Mesendoderm (in vitro differentiated cells): Measurements from ENCODE around the gene KIFC1.

Experiments
- DNase-seq: peaks from one replicate; pipeline ENCODE4 v3.0.0; 2013
- H2AK5ac ChIP-seq: 2 replicates; pipeline ENCODE4 v1.6.1; 2013; ENCODE audit warnings: low read length, inconsistent platforms
- H2BK120ac ChIP-seq: 2 replicates; pipeline ENCODE4 v1.6.1; 2013; ENCODE audit warnings: low read depth, mild to moderate bottlenecking, low read length, moderate library complexity, mixed read lengths
- H2BK15ac ChIP-seq: replicated peaks from 2 replicates; pipeline ENCODE4 v1.6.1; 2013; ENCODE audit warnings: low read depth, mild to moderate bottlenecking, moderate library complexity
- H2BK5ac ChIP-seq: 2 replicates; pipeline ENCODE4 v1.6.1; 2013; ENCODE audit warnings: low read length, inconsistent platforms
- H3K18ac ChIP-seq: 2 replicates; pipeline ENCODE4 v1.6.1; 2013; ENCODE audit warnings: mild to moderate bottlenecking, low read length, mixed read lengths
- H3K23ac ChIP-seq: one replicate; pipeline ENCODE4 v1.6.1; 2013; ENCODE audit warnings: low read length
- H3K27ac ChIP-seq: 2 replicates; pipeline ENCODE4 v1.5.1; 2013; ENCODE audit warnings: low read depth, mild to moderate bottlenecking, inconsistent platforms, low read length, moderate library complexity
- H3K27me3 ChIP-seq: 2 replicates; pipeline ENCODE4 v1.6.1; 2013; ENCODE audit warnings: low read length, control low read depth, mild to moderate bottlenecking, inconsistent platforms; ENCODE audit not compliant: insufficient read depth, poor library complexity
- H3K36me3 ChIP-seq: 2 replicates; pipeline ENCODE4 v1.6.1; 2013; ENCODE audit warnings: low read length, inconsistent platforms; ENCODE audit not compliant: control insufficient read depth, insufficient read depth
- H3K4ac ChIP-seq: one replicate; pipeline ENCODE4 v1.6.1; 2013; ENCODE audit warnings: low read depth, mild to moderate bottlenecking, low read length, moderate library complexity
- H3K4me1 ChIP-seq: 2 replicates; pipeline ENCODE4 v1.6.1; 2013; ENCODE audit warnings: low read depth, low read length, inconsistent platforms; ENCODE audit not compliant: control insufficient read depth
- H3K4me2 ChIP-seq: 2 replicates; pipeline ENCODE4 v1.6.1; 2013; ENCODE audit warnings: low read length
- H3K4me3 ChIP-seq: 2 replicates; pipeline ENCODE4 v1.5.1; 2013; ENCODE audit warnings: mild to moderate bottlenecking, low read length
- H3K56ac ChIP-seq: one replicate; pipeline ENCODE4 v1.6.1; 2013; ENCODE audit warnings: low read length
- H3K79me1 ChIP-seq: 2 replicates; pipeline ENCODE4 v1.6.1; 2013; ENCODE audit warnings: low read length, inconsistent platforms
- H3K79me2 ChIP-seq: 2 replicates; pipeline ENCODE4 v1.6.1; 2013; ENCODE audit warnings: mild to moderate bottlenecking, low read length; ENCODE audit not compliant: control insufficient read depth, insufficient read depth
- H3K9ac ChIP-seq: 2 replicates; pipeline ENCODE4 v1.6.1; 2013; ENCODE audit warnings: low read length, inconsistent platforms
- H4K5ac ChIP-seq: one replicate; pipeline ENCODE4 v1.6.1; 2013; ENCODE audit warnings: low read length
- H4K8ac ChIP-seq: one replicate; pipeline ENCODE4 v1.6.1; 2013; ENCODE audit warnings: low read depth, mild to moderate bottlenecking, control low read depth, low read length, moderate library complexity
- WGBS: extraction: QIAGEN DNeasy Blood & Tissue Kit; methylation state at CpG from one replicate; pipeline ENCODE4 v1.1.7; 2013; ENCODE audit warnings: low lambda C conversion rate, missing lambda C conversion rate; ENCODE audit not compliant: insufficient coverage; ENCODE audit errors: extremely low coverage; 5-methylcytosine and 5-hydroxymethylcytosine counted together

The KIFC1 gene

GRCh38 chr6:33419580-33420490, 28.2 kb downstream of the KIFC1 start, which contains the start of gene SYNGAP1:
SYNGAP1 (plus strand) TSS chr6:33420065; CDS start chr6:33420265, 200 bp downstream.
- no peak within 1 kb of the TSS for H2BK15ac ChIP-seq
- peak within 1 kb of the TSS; percentile 64 for H2BK120ac ChIP-seq
- H4K5ac ChIP-seq = no peak within 1 kb of the TSS
- H4K8ac ChIP-seq = no peak within 1 kb of the TSS
- H2BK5ac ChIP-seq = peak within 1 kb of the TSS; percentile 12
- no peak within 1 kb of the TSS for H2AK5ac ChIP-seq
- H3K79me1 ChIP-seq = peaks cover 22% of the 10 kb centered on the region
- peak within 1 kb of the TSS; percentile 48 for H3K4me3 ChIP-seq
- peaks cover 27% of the 10 kb centered on the region for H3K79me2 ChIP-seq
- H3K27ac ChIP-seq = peak within 1 kb of the TSS; percentile 76
- H3K27me3 ChIP-seq = no peaks in the 10 kb centered on the region
- peak within 1 kb of the TSS; percentile 7 for H3K23ac ChIP-seq
- peak within 1 kb of the TSS; percentile 78 for H3K9ac ChIP-seq
- peaks cover 10% of the 10 kb centered on the region for H3K4me1 ChIP-seq
- no peaks in the 10 kb centered on the region for H3K36me3 ChIP-seq
- H3K4ac ChIP-seq = peak within 1 kb of the TSS; percentile 75
- peak within 1 kb of the TSS; percentile 90 for H3K56ac ChIP-seq
- H3K18ac ChIP-seq = peak within 1 kb of the TSS; percentile 92
- WGBS = no CpG with 5 or more reads among the region's 22 CpGs
- DNase-seq = peak; percentile 71
- H3K4me2 ChIP-seq = peak within 1 kb of the TSS; percentile 63

GRCh38 chr6:33420491-33421343, 29.1 kb downstream of the KIFC1 start:
- DNase-seq = peak; percentile 33
- peaks cover 14% of the 10 kb centered on the region for H3K4me1 ChIP-seq
- no peaks in the 10 kb centered on the region for H3K27me3 ChIP-seq
- H3K4ac ChIP-seq = peak overlapping the region; percentile 75
- no CpG with 5 or more reads among the region's 6 CpGs for WGBS
- H2BK15ac ChIP-seq = no peak overlapping the region
- H2BK120ac ChIP-seq = peak overlapping the region; percentile 64
- H3K23ac ChIP-seq = peak overlapping the region; percentile 7
- H3K27ac ChIP-seq = no peak overlapping the region
- peaks cover 22% of the 10 kb centered on the region for H3K79me2 ChIP-seq
- H3K4me2 ChIP-seq = peak overlapping the region; percentile 63
- peak overlapping the region; percentile 92 for H3K18ac ChIP-seq
- H4K8ac ChIP-seq = no peak overlapping the region
- peaks cover 22% of the 10 kb centered on the region for H3K79me1 ChIP-seq
- no peaks in the 10 kb centered on the region for H3K36me3 ChIP-seq
- H3K4me3 ChIP-seq = peak overlapping the region; percentile 48
- H2BK5ac ChIP-seq = no peak overlapping the region
- H4K5ac ChIP-seq = no peak overlapping the region
- H3K9ac ChIP-seq = peak overlapping the region; percentile 78
- no peak overlapping the region for H2AK5ac ChIP-seq
- H3K56ac ChIP-seq = peak overlapping the region; percentile 76

GRCh38 chr6:33421344-33421643, 29.7 kb downstream of the KIFC1 start:
- Histone ChIP-seq H3K27me3 (no peaks in the 10 kb centered on the region), H3K4me3 (no peak overlapping the region), H3K18ac (no peak overlapping the region), H3K9ac (no peak overlapping the region), H3K23ac (no peak overlapping the region), H4K8ac (no peak overlapping the region), H3K79me1 (peaks cover 19% of the 10 kb centered on the region), H3K56ac (no peak overlapping the region), H4K5ac (no peak overlapping the region), H2BK15ac (no peak overlapping the region), H2AK5ac (no peak overlapping the region), H3K79me2 (peaks cover 18% of the 10 kb centered on the region), H2BK5ac (no peak overlapping the region), H3K4me2 (no peak overlapping the region), H3K27ac (no peak overlapping the region), H3K4ac (no peak overlapping the region), H3K4me1 (peaks cover 14% of the 10 kb centered on the region), H3K36me3 (no peaks in the 10 kb centered on the region), H2BK120ac (no peak overlapping the region)
- no peak for DNase-seq
- WGBS = no CpG with 5 or more reads among the region's 2 CpGs

- Histone ChIP-seq H2BK120ac (no peak overlapping the region), H3K18ac (no peak overlapping the region), H2BK5ac (no peak overlapping the region), H3K27me3 (no peaks in the 10 kb centered on the region), H2AK5ac (no peak overlapping the region), H3K56ac (no peak overlapping the region), H2BK15ac (no peak overlapping the region), H3K4me1 (peaks cover 20% of the 10 kb centered on the region), H3K36me3 (no peaks in the 10 kb centered on the region), H4K8ac (no peak overlapping the region), H3K4me3 (no peak overlapping the region), H3K79me1 (peaks cover 27% of the 10 kb centered on the region), H3K9ac (no peak overlapping the region), H3K27ac (no peak overlapping the region), H3K23ac (no peak overlapping the region), H3K4me2 (no peak overlapping the region), H4K5ac (no peak overlapping the region), H3K4ac (no peak overlapping the region), H3K79me2 (peaks cover 19% of the 10 kb centered on the region)
- WGBS = no CpG with 5 or more reads among the region's 2 CpGs
- no peak for DNase-seq
Observed at GRCh38 chr6:33423777-33424176, 32.2 kb downstream of the KIFC1 start.

GRCh38 chr6:33424855-33425667, 33.4 kb downstream of the KIFC1 start:
- Histone ChIP-seq H3K18ac (peak overlapping the region; percentile 57), H3K56ac (peak overlapping the region; percentile 98), H2BK5ac (peak overlapping the region; percentile 77), H3K27ac (peak overlapping the region; percentile 84), H3K27me3 (no peaks in the 10 kb centered on the region), H3K36me3 (no peaks in the 10 kb centered on the region), H3K4me3 (peak overlapping the region; percentile 62), H2BK15ac (no peak overlapping the region), H3K4me1 (peaks cover 18% of the 10 kb centered on the region), H3K4me2 (peak overlapping the region; percentile 99), H3K79me1 (peaks cover 31% of the 10 kb centered on the region), H2AK5ac (peak overlapping the region; percentile 95), H4K5ac (peak overlapping the region; percentile 88), H3K9ac (peak overlapping the region; percentile 94), H3K23ac (peak overlapping the region; percentile 71), H3K4ac (peak overlapping the region; percentile 56), H2BK120ac (no peak overlapping the region), H4K8ac (no peak overlapping the region), H3K79me2 (peaks cover 29% of the 10 kb centered on the region)
- no CpG with 5 or more reads among the region's 12 CpGs for WGBS
- DNase-seq = no peak
